HG03039 (cell line): ENCODE data around the gene CDK14.

Source experiments
- ATAC-seq: cut with Tn5 transposase; IDR thresholded peaks from one replicate; pipeline ENCODE4 v1.9.1; 2021; ENCODE audit warnings: mild to moderate bottlenecking, moderate library complexity; ENCODE audit not compliant: unreplicated experiment

Gene CDK14

GRCh38 chr7:91181949-91182348 is 585.8 kb downstream of the CDK14 start:
- no peak for ATAC-seq

- ATAC-seq = no peak
Observed at GRCh38 chr7:91182819-91183764, 587.0 kb downstream of the CDK14 start.

DNA sequence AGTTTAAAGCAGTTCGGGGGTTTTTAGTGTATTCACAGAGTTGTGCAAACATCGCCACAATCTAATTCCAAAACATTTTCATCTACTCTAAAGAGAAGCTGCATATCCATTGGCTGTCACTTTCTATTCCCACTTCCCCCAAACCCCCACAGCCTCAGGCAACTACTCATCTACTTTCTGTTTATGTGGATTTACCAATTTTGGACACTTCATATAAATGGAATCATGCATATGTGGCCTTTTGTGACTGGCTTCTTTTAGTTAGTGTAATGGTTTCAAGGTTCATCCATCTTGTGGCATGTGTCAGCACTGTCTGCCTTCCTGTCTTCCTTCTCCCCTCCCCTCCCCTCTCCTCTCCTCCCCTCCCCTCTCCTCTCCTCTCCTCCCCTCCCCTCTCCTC is 589.6 kb downstream of the CDK14 start:
- no peak for ATAC-seq

DNA sequence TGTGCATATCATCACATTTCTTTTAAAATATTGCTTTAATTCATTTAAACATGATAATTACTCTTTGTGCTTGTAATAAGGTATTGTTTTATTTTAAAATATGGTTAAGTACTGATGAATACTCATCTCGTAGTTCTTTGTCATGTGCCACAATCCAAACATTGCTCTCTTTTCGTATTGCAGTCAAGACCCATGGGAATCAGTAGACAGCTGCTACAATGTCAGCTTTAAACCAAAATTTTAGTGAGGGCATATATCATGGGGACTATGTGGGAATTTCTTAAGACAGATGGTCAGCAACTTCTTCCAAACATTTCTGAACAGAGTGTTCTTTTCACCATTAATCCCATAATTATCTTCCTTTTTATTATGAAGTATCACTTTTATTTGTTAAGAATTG is 590.9 kb downstream of the CDK14 start:
- ATAC-seq = no peak

- no peak for ATAC-seq
Observed at GRCh38 chr7:91191771-91192170, 595.6 kb downstream of the CDK14 start.

- ATAC-seq = no peak
Observed at GRCh38 chr7:91193141-91193540, 597.0 kb downstream of the CDK14 start.

DNA sequence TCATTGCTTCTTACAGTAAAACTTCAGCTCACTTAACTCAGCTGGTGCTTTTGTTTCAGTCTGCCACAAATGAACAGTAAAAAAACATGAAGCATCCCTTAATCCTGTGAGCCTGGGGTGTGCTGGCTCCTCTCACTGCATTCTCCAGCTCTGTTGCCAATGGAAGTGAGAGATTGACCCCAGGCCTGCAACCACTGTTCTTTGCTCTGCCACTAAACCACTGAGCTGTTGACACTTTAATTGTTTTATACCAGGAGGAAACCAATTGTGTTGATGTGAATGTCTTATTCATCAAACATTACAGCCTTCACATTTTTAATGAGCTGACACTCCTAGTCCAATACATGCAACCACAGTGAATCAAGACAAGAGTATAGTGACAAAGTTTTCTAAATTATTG is 598.7 kb downstream of the CDK14 start:
- no peak for ATAC-seq

DNA sequence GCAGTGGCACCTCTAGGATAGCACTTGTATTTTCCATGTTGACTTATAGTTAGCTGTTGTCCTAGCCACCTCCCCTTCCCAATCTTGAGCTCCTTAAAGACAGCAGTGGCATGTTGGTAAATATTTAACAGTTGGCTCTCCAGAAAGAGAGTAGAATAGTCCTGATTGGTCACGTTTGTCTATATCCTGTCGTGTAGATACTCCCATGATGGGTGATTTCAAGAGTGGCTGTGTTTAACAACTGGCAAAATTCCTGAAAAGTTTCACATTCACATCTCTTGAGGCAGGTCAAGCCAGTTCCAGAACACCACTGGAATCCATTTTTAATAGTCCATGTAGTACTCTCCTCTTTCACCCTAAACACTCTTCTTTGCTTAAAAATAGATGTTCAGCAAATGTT is 599.9 kb downstream of the CDK14 start:
- ATAC-seq = no peak

GRCh38 chr7:91198371-91198770 is 602.2 kb downstream of the CDK14 start:
- ATAC-seq = no peak

DNA sequence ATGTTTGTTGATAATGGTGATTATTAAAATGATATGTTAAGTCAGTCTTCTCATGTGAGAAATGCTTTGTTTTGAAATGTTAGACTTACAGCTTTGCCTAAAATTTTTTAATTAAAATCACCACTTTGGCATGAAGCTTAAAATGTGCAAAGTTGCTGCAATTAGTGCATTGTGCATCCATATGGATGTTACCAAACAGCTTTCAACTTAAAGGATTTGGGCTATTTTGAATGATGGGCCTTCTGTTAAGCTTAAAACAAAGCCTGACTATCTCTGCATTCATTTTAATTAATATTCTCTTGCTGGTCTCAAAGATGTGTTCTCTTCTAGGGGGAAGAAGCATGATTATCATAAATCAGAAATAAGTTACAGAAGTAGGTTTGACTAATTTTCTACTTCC is 603.5 kb downstream of the CDK14 start:
- no peak for ATAC-seq

DNA sequence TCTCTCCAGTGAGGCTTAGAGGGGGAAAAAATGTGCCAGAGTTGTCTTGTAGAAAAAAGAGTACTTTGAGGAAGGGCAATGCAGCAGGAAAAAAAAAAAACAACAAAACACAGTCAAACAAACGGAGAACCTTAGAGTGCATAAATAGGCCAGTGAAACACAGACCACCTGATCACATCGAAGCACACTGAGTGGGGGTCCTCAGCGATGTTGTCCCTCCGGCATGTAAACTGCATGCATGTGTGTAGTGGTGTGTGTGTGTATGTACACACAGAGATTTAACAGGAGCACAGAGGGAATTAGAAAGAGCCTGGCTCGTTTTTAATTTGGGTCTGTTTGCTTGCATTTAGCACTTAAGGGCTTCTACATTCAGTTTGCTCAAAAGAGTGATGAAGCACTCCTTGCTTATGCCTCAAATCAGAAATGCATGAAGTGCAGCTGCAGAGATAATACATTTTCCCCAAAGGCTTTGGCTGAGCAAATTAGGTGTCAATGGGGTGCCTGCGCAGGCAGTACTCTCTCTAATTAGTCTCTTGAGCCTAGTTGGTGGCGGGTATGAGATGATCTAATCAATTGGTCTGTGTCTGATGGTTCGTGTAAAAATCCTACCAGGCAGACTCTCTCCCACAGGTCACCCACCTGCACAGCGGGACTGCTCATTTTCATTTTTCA is 605.5 kb downstream of the CDK14 start:
- ATAC-seq = no peak

GRCh38 chr7:91206361-91206960 is 610.3 kb downstream of the CDK14 start:
- ATAC-seq = no peak

GRCh38 chr7:91212582-91212981 is 616.5 kb downstream of the CDK14 start:
- no peak for ATAC-seq

GRCh38 chr7:91226411-91226810 is 630.3 kb downstream of the CDK14 start:
- ATAC-seq = no peak

DNA sequence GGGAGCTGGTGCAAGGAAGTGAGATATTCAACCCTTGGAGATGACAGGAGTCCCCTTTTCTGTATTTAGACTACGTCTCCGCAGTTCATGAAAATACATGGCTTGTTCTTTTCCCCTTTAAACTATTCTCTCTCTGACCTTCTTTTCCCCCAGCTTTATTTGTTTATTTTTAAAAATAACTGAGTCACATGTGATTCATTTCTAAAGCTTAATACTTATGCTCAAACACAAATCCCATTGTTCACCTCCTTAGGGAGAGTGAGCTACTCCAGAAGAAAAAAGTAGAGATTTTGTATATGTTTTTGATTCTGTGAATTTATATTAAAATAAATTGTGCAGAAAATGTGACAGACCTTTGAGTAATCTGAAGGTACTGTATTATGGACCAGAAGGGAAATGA is 632.2 kb downstream of the CDK14 start:
- ATAC-seq = no peak

DNA sequence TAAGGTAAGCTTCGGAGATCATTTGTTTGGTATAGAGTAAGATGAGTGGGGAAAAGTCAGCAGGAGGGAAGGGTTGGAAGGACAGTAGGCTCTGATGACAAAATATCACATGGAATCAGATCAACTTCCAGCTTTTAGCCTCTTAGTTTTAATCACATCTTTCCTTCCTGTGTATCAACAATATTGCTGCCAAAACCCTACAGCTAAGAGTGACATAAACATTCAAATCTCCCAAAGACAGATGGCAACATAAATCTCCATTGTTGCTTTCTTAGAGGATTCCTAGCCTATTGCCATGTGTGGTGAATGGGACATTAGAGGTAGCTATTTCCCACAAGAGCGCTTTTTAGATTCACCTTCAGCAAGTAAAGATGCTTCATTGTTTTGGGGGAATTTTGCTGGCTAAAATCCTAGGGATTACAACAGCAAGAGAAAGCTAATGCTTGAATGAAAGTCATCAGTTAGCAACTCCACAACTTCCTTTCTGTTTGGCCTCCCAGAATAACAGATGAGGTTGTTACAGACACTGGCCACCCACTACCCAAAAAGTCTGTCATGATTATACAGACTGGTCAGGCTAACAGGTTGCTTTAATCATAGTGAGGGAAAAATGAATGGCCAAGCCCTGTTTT is 632.9 kb downstream of the CDK14 start:
- ATAC-seq = no peak

DNA sequence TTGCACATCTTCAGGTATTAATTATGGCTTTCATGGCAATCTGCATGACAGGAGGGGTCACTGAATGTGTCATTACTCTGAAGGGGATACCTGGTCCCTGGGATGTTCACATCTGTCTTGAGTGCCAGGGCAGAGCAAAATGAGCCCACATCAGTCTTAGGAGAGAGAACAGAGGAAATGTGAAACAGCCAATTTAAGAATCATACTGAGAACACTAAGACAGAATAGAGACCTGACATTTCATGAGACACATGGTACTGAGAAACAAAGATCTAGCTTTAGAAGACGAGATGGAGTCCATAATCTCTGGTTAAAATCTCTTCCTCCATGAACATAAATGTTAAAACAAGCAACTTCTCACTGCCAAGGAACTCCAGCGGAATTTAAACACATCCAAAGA is 634.0 kb downstream of the CDK14 start:
- no peak for ATAC-seq

GRCh38 chr7:91230503-91230902 is 634.4 kb downstream of the CDK14 start:
- no peak for ATAC-seq

GRCh38 chr7:91233212-91233611 is 637.1 kb downstream of the CDK14 start:
- no peak for ATAC-seq

- ATAC-seq = no peak
Observed at GRCh38 chr7:91235211-91235832, 639.2 kb downstream of the CDK14 start.

DNA sequence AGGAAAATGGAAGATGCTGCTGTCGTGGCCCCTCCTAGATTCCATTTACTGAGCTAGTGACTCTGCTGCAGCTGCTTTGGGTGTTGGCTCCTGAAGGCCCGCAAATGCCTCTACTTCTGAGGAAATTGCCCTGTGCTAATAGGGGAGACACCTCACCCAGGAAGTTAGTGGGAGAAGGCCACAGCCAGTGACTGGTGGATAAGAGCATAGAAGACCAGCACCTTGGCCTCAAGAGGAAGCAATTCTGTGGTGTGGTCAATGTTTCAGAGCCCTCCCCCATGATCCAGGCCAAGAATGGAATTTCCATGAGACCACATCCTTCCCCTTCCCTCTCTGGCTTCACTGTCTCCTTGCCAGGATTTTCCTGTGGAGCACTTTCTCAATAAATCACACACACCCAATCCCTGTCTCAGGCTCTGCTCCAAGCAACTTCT is 643.1 kb downstream of the CDK14 start:
- ATAC-seq = no peak
